HepG2 (cell line): ENCODE data around the gene ZNF222. TPM values are rescaled to one million over a fixed set of nuclear protein-coding genes. Genes with fewer than 3 reads are reported as not detected.

ENCODE experiments used
- CHD2 ChIP-seq: IDR thresholded peaks from 2 replicates; pipeline ENCODE4 v1.6.1; 2011; ENCODE audit warnings: low read depth, low read length, improper control_type of control experiment
- IRF2 ChIP-seq: IDR thresholded peaks from 2 replicates; pipeline ENCODE4 v1.6.1; 2018; ENCODE audit warnings: missing genetic modification reagents, missing compliant biosample characterization
- SALL2 ChIP-seq: sonication (generic); formaldehyde crosslinking; IDR thresholded peaks from 2 replicates; pipeline ENCODE4 v1.8.1; 2023; ENCODE audit warnings: mild to moderate bottlenecking, missing genetic modification reagents, inconsistent platforms
- SPEN ChIP-seq: sonication (generic); formaldehyde crosslinking; IDR thresholded peaks from 2 replicates; pipeline ENCODE4 v1.5.1; 2020; ENCODE audit warnings: low read depth, mild to moderate bottlenecking, missing genetic modification reagents
- SUZ12 ChIP-seq: fragments of 150-350 bp; IDR thresholded peaks from 2 replicates; pipeline ENCODE4 v1.6.1; 2014; ENCODE audit warnings: low read depth, low read length
- polyA plus RNA-seq, 8 experiments: library from polyadenylated mRNA; depleted of rRNA in 3 of 8; stranded (reverse) in 7 of 8; unstranded in 1 of 8; fragments of >200 nt; fragmentation: Illumina TruSeq in 4 of 8; extraction: Trizol in 4 of 8; gene quantifications; 2 replicates each; pipeline versions ENCODE4 v1.2.1 to v1.2.3, GENCODE V29; 2011 to 2016; ENCODE audit warnings: low read depth in 4 of 8, missing spikeins in 1 of 8, mixed read lengths in 1 of 8; ENCODE audit not compliant: insufficient read depth in 1 of 8
- total RNA-seq, 5 experiments: library from RNA; depleted of rRNA; stranded (reverse); fragments of >200 nt; fragmentation: Illumina TruSeq; extraction: Trizol; gene quantifications; 2 replicates each; pipeline ENCODE4 v1.2.3, GENCODE V29; 2016; ENCODE audit warnings: low read depth in 1 of 5
- TF ChIP-seq, protein P1 (sequence below): sonication (generic); formaldehyde crosslinking; IDR thresholded peaks from 2 replicates; pipeline ENCODE4 v1.5.1; 2020; ENCODE audit warnings: mild to moderate bottlenecking, missing genetic modification reagents, borderline replicate concordance
- TF ChIP-seq, protein P2 (sequence below): sonication (generic); formaldehyde crosslinking; IDR thresholded peaks from 2 replicates; pipeline ENCODE4 v1.4.0; 2020; ENCODE audit warnings: missing genetic modification reagents, borderline replicate concordance
- TF ChIP-seq, protein P3 (sequence below): sonication (generic); formaldehyde crosslinking; IDR thresholded peaks from 2 replicates; pipeline ENCODE4 v1.4.0; 2020; ENCODE audit warnings: missing genetic modification reagents
- TF ChIP-seq, protein P4 (sequence below): sonication (generic); formaldehyde crosslinking; IDR thresholded peaks from 2 replicates; pipeline ENCODE4 v1.9.0; 2022; ENCODE audit warnings: missing genetic modification reagents, mild to moderate bottlenecking, borderline replicate concordance
- TF ChIP-seq, protein P5 (sequence below), 2 experiments: fragments of 450-650 bp in 1 of 2; sonication (generic) in 1 of 2; formaldehyde crosslinking; IDR thresholded peaks; 2 replicates each; pipeline versions ENCODE4 v1.5.0 to v1.8.0; 2020 to 2022; ENCODE audit warnings: mild to moderate bottlenecking in 1 of 2, missing genetic modification reagents in 1 of 2
- TF ChIP-seq, protein P6 (sequence below): IDR thresholded peaks from 2 replicates; pipeline ENCODE4 v1.6.1; 2018; ENCODE audit warnings: missing genetic modification reagents, mild to moderate bottlenecking, missing compliant biosample characterization

Gene ZNF222
- total and polyA plus RNA-seq, 2 of the 13 experiments (the other 11 are each of a cell fraction or from before 2014, with no cell fraction given): 2.2 to 6.2 TPM

DNA sequence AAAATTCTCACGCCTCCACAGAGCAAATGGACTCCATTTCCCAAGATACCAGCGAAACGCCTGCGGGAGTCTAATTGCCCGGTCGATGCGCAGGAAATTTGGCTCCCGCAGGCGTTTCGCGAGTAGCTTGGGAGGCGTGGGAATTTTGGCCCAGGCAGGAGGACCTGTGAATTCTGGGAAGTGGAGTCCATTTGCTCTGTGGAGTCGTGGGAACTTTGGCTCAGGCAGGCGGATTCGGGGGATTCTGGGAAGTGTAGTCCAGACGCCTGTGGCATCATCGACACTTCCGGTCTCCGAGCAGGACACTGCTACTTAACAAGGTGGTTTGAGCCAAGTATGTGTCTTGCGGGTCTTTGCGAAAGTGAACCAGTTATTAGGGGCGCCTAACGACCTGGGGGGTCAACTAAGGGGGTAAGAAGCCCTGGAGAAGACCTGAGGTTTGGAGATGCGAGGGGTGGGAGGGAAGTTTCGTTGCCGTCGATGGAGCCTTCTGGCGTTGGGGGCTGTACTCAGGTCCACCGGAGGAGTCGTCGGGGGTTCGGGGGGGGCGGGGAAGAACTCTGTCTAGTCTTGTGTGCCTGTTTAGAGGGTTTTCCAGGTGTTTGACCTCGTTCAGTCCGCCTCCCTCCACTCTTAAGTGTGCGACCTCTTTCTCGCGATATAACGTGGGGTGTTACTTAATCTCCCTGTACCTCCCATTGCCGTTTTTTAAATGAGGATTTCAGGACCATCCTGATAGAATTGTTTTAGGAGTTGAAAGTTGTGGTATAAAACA lies 41.1 kb upstream of the ZNF222 start, which contains the start of gene ZNF155 (continued):
- TF ChIP-seq, protein P1, sequence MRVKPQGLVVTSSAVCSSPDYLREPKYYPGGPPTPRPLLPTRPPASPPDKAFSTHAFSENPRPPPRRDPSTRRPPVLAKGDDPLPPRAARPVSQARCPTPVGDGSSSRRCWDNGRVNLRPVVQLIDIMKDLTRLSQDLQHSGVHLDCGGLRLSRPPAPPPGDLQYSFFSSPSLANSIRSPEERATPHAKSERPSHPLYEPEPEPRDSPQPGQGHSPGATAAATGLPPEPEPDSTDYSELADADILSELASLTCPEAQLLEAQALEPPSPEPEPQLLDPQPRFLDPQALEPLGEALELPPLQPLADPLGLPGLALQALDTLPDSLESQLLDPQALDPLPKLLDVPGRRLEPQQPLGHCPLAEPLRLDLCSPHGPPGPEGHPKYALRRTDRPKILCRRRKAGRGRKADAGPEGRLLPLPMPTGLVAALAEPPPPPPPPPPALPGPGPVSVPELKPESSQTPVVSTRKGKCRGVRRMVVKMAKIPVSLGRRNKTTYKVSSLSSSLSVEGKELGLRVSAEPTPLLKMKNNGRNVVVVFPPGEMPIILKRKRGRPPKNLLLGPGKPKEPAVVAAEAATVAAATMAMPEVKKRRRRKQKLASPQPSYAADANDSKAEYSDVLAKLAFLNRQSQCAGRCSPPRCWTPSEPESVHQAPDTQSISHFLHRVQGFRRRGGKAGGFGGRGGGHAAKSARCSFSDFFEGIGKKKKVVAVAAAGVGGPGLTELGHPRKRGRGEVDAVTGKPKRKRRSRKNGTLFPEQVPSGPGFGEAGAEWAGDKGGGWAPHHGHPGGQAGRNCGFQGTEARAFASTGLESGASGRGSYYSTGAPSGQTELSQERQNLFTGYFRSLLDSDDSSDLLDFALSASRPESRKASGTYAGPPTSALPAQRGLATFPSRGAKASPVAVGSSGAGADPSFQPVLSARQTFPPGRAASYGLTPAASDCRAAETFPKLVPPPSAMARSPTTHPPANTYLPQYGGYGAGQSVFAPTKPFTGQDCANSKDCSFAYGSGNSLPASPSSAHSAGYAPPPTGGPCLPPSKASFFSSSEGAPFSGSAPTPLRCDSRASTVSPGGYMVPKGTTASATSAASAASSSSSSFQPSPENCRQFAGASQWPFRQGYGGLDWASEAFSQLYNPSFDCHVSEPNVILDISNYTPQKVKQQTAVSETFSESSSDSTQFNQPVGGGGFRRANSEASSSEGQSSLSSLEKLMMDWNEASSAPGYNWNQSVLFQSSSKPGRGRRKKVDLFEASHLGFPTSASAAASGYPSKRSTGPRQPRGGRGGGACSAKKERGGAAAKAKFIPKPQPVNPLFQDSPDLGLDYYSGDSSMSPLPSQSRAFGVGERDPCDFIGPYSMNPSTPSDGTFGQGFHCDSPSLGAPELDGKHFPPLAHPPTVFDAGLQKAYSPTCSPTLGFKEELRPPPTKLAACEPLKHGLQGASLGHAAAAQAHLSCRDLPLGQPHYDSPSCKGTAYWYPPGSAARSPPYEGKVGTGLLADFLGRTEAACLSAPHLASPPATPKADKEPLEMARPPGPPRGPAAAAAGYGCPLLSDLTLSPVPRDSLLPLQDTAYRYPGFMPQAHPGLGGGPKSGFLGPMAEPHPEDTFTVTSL (CRISPR knock-in tag): no peak
- peak; percentile 73 for TF ChIP-seq SUZ12
- TF ChIP-seq, protein P2, sequence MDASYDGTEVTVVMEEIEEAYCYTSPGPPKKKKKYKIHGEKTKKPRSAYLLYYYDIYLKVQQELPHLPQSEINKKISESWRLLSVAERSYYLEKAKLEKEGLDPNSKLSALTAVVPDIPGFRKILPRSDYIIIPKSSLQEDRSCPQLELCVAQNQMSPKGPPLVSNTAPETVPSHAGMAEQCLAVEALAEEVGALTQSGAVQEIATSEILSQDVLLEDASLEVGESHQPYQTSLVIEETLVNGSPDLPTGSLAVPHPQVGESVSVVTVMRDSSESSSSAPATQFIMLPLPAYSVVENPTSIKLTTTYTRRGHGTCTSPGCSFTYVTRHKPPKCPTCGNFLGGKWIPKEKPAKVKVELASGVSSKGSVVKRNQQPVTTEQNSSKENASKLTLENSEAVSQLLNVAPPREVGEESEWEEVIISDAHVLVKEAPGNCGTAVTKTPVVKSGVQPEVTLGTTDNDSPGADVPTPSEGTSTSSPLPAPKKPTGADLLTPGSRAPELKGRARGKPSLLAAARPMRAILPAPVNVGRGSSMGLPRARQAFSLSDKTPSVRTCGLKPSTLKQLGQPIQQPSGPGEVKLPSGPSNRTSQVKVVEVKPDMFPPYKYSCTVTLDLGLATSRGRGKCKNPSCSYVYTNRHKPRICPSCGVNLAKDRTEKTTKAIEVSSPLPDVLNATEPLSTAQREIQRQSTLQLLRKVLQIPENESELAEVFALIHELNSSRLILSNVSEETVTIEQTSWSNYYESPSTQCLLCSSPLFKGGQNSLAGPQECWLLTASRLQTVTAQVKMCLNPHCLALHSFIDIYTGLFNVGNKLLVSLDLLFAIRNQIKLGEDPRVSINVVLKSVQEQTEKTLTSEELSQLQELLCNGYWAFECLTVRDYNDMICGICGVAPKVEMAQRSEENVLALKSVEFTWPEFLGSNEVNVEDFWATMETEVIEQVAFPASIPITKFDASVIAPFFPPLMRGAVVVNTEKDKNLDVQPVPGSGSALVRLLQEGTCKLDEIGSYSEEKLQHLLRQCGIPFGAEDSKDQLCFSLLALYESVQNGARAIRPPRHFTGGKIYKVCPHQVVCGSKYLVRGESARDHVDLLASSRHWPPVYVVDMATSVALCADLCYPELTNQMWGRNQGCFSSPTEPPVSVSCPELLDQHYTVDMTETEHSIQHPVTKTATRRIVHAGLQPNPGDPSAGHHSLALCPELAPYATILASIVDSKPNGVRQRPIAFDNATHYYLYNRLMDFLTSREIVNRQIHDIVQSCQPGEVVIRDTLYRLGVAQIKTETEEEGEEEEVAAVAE: no peak
- no peak for TF ChIP-seq SALL2 (CRISPR knock-in tag)
- TF ChIP-seq SPEN (CRISPR knock-in tag): peak; percentile 99
- peak; percentile 94 for TF ChIP-seq IRF2 (CRISPR knock-in tag)
- TF ChIP-seq, protein P3, sequence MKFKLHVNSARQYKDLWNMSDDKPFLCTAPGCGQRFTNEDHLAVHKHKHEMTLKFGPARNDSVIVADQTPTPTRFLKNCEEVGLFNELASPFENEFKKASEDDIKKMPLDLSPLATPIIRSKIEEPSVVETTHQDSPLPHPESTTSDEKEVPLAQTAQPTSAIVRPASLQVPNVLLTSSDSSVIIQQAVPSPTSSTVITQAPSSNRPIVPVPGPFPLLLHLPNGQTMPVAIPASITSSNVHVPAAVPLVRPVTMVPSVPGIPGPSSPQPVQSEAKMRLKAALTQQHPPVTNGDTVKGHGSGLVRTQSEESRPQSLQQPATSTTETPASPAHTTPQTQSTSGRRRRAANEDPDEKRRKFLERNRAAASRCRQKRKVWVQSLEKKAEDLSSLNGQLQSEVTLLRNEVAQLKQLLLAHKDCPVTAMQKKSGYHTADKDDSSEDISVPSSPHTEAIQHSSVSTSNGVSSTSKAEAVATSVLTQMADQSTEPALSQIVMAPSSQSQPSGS: 0 out of 2 replicates have a peak, but pooled peaks have one; percentile 19
- TF ChIP-seq, protein P4, sequence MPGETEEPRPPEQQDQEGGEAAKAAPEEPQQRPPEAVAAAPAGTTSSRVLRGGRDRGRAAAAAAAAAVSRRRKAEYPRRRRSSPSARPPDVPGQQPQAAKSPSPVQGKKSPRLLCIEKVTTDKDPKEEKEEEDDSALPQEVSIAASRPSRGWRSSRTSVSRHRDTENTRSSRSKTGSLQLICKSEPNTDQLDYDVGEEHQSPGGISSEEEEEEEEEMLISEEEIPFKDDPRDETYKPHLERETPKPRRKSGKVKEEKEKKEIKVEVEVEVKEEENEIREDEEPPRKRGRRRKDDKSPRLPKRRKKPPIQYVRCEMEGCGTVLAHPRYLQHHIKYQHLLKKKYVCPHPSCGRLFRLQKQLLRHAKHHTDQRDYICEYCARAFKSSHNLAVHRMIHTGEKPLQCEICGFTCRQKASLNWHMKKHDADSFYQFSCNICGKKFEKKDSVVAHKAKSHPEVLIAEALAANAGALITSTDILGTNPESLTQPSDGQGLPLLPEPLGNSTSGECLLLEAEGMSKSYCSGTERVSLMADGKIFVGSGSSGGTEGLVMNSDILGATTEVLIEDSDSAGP (CRISPR knock-in tag): peak; percentile 49; the same call in 1 of the 2 replicates
- TF ChIP-seq, protein P5, sequence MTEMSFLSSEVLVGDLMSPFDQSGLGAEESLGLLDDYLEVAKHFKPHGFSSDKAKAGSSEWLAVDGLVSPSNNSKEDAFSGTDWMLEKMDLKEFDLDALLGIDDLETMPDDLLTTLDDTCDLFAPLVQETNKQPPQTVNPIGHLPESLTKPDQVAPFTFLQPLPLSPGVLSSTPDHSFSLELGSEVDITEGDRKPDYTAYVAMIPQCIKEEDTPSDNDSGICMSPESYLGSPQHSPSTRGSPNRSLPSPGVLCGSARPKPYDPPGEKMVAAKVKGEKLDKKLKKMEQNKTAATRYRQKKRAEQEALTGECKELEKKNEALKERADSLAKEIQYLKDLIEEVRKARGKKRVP (CRISPR knock-in tag; IDR thresholded peaks at IDR 0.05): peak in 1 of 2 experiments; percentile 91; a peak in 2 of 4 replicates
- TF ChIP-seq CHD2: peak; percentile 90
- TF ChIP-seq, protein P6, sequence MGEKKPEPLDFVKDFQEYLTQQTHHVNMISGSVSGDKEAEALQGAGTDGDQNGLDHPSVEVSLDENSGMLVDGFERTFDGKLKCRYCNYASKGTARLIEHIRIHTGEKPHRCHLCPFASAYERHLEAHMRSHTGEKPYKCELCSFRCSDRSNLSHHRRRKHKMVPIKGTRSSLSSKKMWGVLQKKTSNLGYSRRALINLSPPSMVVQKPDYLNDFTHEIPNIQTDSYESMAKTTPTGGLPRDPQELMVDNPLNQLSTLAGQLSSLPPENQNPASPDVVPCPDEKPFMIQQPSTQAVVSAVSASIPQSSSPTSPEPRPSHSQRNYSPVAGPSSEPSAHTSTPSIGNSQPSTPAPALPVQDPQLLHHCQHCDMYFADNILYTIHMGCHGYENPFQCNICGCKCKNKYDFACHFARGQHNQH (CRISPR knock-in tag): 0 out of 2 replicates have a peak, but pooled peaks have one; percentile 41
